HAP-1 (cell line): ENCODE data around the gene TMEM63A.
A peak's percentile ranks its signal among the peaks of the same experiment; 100 is the strongest.

Experiments
- DNase-seq, 2 experiments: peaks; one replicate each; pipeline ENCODE4 v3.0.0-alpha.2; 2016 to 2020; ENCODE audit warnings: low spot score in 2 of 2
- H3K27me3 ChIP-seq: fragments of 250-450 bp; sonication (Bioruptor Pico); 2 replicates; pipeline ENCODE4 v1.5.1; 2020; ENCODE audit warnings: low read depth, mild to moderate bottlenecking, moderate library complexity
- H3K36me3 ChIP-seq: fragments of 250-450 bp; sonication (Bioruptor Pico); replicated peaks from 2 replicates; pipeline ENCODE4 v1.5.1; 2020; ENCODE audit warnings: mild to moderate bottlenecking
- H3K4me1 ChIP-seq: fragments of 250-450 bp; sonication (Bioruptor Pico); 2 replicates; pipeline ENCODE4 v1.5.1; 2020; ENCODE audit warnings: mild to moderate bottlenecking
- H3K4me3 ChIP-seq: fragments of 250-450 bp; sonication (Bioruptor Pico); 2 replicates; pipeline ENCODE4 v1.5.1; 2020; ENCODE audit warnings: mild to moderate bottlenecking, moderate library complexity
- H3K9me3 ChIP-seq: fragments of 250-450 bp; sonication (Bioruptor Pico); 2 replicates; pipeline ENCODE4 v1.5.1; 2020; ENCODE audit warnings: mild to moderate bottlenecking, moderate library complexity
- in situ Hi-C: fragments of 300-500 bp; cut with MboI; formaldehyde crosslinking; loops from 3 replicates; pipeline ENCODE4 v1.14.3; 2020; ENCODE audit warnings: low sequenced_read_pairs, inconsistent platforms, mixed read lengths

Gene TMEM63A

DNA sequence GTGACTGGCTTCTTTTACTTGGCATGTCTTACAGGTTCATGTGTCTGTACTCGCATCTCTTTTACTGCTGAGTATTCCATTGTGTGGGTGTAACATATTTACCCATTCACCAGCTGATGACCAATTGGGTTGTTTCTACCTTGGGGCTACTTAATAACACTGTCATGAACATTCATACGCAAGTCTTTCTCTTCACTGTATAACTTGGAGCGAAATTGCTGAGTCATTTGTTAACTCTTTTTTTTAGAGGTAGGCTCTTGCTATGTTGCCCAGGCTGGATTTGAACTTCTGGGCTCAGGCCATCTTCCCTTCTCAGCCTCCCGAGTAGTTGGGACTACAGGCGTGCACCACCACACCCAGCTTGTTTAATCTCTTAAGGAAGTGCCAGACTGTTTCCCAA lies 35.4 kb upstream of the TMEM63A start:
- Histone ChIP-seq H3K4me1 (no peaks in the 10 kb centered on the region), H3K27me3 (no peaks in the 10 kb centered on the region), H3K4me3 (no peak overlapping the region), H3K36me3 (peaks cover 32% of the 10 kb centered on the region), H3K9me3 (no peaks in the 10 kb centered on the region)
- no peak for DNase-seq
- in situ Hi-C loops: no loop called here

DNA sequence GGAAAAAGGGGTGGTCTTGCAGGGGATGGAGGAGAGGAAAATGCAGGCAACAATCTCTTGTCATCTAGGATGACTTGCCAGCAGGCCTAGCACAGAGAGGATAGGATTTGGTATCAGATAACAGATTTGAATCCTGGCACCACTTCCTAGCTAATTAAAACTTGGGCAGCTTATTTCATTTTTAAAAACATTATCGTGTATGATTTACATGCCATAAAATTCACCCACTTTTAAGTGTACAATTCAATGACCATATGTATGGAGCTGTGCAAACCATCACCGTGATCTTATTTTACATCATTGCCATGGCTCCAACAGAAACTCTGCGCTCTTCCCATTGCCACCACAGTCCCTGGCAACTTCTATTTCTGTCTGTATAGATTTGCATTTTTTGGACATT lies 34.9 kb upstream of the TMEM63A start:
- peaks cover 28% of the 10 kb centered on the region for H3K36me3 ChIP-seq
- no peaks in the 10 kb centered on the region for H3K27me3 ChIP-seq

DNA sequence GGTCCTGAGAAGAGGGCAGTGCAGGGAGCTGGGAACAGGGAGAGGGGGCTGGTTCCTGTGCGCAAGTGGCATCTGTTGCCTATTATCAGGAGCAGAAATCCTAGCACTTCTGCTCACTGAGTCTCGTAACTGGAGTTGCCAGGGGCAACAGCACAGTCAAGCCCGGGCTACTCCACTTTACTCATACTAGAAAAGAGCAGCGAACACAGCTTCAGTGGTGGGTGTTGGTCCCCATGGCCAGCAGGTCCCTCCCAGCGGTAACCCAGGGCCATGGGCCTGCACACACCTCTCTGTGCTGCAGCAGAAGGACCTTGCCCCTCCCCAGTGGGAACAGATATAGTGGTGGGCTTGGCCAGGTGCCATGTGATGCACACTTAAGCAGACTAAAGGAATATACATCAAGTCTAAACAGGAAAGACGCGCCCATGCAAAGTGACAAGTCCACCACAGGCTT lies 33.4 kb upstream of the TMEM63A start:
- in situ Hi-C loops: no loop called here
- Histone ChIP-seq H3K27me3 (no peaks in the 10 kb centered on the region), H3K4me3 (no peak overlapping the region), H3K4me1 (no peaks in the 10 kb centered on the region), H3K9me3 (no peaks in the 10 kb centered on the region), H3K36me3 (peaks cover 12% of the 10 kb centered on the region)
- DNase-seq: no peak

More for the DNA sequence above, 34.9 kb upstream of the TMEM63A start:
- Histone ChIP-seq H3K4me1 (no peaks in the 10 kb centered on the region), H3K4me3 (no peak overlapping the region), H3K9me3 (no peaks in the 10 kb centered on the region)
- no peak for DNase-seq
- in situ Hi-C loops: no loop called here

DNA sequence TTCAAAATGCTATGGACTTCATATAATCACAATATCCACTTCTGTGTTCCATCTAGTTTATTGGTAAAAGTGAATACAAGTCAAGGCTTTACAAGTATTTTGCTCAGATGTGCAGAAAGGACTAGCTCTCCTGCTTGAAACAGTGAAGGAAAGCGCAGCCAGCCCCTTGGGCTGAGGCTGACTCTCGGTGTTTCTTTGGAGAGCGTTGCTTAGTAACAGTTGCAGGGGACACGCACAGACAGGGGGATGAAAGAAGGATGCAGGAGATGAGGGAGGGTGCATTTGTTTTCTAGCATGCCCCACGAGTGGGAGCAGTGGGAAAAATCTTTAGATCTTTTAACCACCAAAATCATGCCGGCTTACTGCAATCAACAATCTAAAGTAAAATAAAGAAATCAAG lies 32.8 kb upstream of the TMEM63A start:
- in situ Hi-C loops: no loop called here
- no peak overlapping the region for H3K4me3 ChIP-seq
- no peaks in the 10 kb centered on the region for H3K27me3 ChIP-seq
- H3K36me3 ChIP-seq: peaks cover 7% of the 10 kb centered on the region
- DNase-seq: no peak
- no peaks in the 10 kb centered on the region for H3K9me3 ChIP-seq
- H3K4me1 ChIP-seq: no peaks in the 10 kb centered on the region

DNA sequence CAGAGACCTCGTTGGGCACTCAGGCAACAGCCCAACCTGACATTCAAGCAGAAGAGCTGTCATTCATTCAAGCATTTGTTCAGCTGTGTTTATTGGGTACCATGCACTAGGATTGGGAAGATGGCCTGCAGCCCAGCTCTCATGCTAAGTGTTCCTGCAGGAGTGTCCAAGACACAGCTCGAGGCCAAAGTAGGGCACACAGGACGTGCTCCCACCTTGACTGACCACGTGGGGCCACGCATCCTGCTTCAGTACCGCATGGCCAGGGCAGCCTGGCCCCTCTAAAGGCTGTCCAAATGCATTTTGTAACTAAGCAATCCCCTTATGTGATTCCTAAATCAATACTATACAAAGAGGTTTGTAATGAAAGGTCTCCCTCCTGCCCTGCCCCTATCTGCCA lies 32.2 kb upstream of the TMEM63A start:
- DNase-seq: no peak
- Histone ChIP-seq H3K9me3 (no peaks in the 10 kb centered on the region), H3K4me3 (no peak overlapping the region), H3K36me3 (peaks cover 2% of the 10 kb centered on the region), H3K27me3 (no peaks in the 10 kb centered on the region), H3K4me1 (no peaks in the 10 kb centered on the region)
- in situ Hi-C loops: no loop called here

DNA sequence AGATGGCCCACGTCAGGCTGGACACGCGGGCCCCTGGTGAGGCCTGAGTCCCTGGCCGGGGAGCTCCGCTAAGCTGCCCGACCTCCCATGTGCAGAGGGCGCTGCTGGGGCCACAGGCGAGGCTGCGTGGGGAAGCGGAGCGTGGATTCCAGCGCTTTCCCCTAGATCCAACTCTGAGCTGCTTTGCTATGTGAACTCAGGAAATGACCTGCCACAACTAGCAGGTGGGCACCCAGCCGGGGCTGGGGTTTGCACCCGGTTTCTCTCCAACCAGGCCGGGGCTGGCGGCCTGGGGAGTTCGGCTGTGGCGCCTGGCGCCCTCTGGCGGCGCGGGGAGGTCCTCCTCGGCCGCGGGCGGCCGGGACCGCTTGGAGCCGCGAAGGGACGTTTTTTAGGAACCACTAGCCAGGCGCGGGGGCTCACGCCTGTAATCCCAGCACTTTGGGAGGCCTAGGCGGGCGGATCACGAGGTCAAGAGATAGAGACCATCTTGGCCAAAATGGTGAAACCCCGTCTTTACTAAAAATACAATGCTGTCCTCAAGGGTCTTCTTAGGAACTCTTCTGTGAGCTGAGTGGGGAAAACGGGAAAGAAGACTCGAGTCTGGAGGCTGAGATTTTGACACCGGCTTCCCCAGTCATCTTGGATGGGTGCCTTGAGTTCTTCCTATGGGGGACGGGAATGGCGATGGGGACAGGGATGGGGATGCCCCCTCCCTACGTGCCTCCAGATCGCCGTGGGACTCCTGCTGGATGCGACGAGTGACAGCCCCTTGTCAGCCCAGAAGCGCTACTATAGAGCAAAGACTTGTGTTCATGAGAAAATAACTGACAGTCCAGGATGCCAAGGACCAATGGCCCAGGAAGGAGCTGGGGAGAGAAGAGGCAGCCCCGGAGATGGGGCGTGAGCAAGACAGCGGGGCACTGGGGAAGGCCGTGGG lies 29.3 kb upstream of the TMEM63A start:
- Histone ChIP-seq H3K4me1 (no peaks in the 10 kb centered on the region), H3K27me3 (no peaks in the 10 kb centered on the region), H3K36me3 (no peaks in the 10 kb centered on the region; the same call in 1 of the 2 replicates), H3K4me3 (no peak overlapping the region), H3K9me3 (no peaks in the 10 kb centered on the region)
- no peak for DNase-seq
- in situ Hi-C loops: no loop called here

DNA sequence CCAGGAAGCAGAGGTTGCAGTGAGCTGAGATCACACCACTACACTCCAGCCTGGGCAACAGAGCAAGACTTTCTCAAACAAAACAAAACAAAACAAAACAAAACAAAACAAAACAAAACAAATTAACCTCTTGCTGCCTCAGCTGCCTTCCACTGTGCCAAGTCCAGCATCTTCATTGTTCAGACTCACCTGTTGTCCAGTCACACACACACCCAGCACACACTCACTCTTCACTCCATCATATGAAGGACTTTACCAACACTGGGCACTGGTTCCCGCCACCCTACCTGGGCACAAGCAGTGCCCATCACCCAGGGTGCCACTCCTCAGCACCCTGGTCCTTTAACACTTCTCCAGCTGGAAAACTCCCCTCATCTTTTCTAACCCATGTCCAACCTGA lies 27.3 kb upstream of the TMEM63A start:
- H3K4me3 ChIP-seq: no peak overlapping the region
- H3K27me3 ChIP-seq: no peaks in the 10 kb centered on the region
- in situ Hi-C loops: no loop called here
- DNase-seq: no peak
- H3K9me3 ChIP-seq: no peaks in the 10 kb centered on the region
- no peaks in the 10 kb centered on the region for H3K36me3 ChIP-seq
- H3K4me1 ChIP-seq: no peaks in the 10 kb centered on the region

DNA sequence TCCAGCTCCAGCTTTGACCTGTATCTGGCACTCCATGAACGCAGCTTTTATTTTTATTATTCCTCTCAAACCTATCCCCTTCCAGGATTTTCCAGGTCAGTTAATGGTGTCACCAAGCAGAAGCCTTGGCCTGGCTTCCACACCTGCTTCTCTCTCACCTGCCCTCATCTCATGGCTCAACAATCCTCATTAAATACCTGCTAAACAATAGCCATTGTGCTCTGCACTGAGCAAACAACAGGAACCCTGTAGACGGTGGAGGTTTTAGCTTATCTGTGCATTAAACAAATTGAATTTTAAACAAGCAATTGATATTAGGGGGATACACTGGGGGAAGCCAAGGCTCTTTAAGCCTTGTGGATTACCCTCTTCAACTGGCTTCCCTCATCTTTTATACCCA lies 26.6 kb upstream of the TMEM63A start:
- Histone ChIP-seq H3K4me1 (no peaks in the 10 kb centered on the region), H3K4me3 (no peak overlapping the region), H3K36me3 (no peaks in the 10 kb centered on the region), H3K27me3 (no peaks in the 10 kb centered on the region), H3K9me3 (no peaks in the 10 kb centered on the region)
- in situ Hi-C loops: no loop called here
- DNase-seq: no peak

DNA sequence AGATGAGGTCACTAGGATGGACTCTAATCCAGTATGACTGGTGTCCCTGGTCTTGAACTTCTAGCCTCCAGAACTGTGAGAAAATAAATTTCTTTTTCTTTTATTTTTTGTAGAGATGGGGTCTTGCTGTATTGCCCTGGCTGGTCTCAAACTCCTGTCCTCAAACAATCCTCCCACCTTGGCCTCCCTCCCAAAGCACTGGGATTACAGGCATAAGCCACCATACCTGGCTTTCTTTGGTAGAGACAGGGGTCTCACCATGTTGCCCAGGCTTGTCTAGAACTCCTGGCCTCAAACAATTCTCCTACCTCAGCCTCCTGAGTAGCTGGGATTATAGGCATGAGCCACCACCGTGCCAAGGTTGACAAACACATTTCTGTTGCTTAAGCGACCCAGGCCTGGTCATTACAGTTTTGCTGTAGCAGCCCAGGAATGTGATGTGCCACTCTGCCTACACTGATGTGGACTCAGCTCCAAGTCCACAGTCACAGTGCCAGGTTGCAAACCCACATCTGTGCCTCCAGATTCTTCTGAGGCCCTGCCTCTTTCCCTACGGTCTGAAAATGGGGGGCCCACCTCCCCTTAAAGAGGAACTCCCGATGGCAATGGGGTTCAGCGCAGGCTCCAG lies 25.9 kb upstream of the TMEM63A start:
- H3K9me3 ChIP-seq: no peaks in the 10 kb centered on the region
- H3K4me1 ChIP-seq: no peaks in the 10 kb centered on the region
- DNase-seq: no peak
- in situ Hi-C loops: no loop called here
- no peaks in the 10 kb centered on the region for H3K27me3 ChIP-seq
- H3K36me3 ChIP-seq: no peaks in the 10 kb centered on the region
- H3K4me3 ChIP-seq: no peak overlapping the region

DNA sequence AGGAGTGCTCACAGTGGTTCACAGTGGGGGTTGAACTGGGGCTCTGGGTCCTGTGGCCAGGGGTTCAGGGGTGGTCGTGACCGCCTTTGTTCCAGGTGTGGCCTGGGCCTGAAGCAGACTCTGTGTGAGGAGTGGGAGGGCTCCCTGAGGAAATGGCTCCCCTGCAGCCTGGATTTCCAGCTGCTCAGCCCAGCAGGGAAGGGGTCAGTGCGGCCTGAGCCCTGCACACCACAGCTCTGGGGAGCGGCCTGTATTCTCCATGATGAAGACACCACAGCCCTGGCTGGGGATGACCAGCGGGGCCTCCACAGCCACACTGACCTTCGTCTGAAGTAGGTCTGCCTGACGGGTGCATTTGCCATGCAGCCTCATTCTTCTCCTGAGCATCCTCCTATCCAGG lies 25.2 kb upstream of the TMEM63A start:
- Histone ChIP-seq H3K27me3 (no peaks in the 10 kb centered on the region), H3K4me3 (no peak overlapping the region), H3K9me3 (no peaks in the 10 kb centered on the region), H3K36me3 (no peaks in the 10 kb centered on the region), H3K4me1 (no peaks in the 10 kb centered on the region)
- in situ Hi-C loops: no loop called here
- DNase-seq: no peak

DNA sequence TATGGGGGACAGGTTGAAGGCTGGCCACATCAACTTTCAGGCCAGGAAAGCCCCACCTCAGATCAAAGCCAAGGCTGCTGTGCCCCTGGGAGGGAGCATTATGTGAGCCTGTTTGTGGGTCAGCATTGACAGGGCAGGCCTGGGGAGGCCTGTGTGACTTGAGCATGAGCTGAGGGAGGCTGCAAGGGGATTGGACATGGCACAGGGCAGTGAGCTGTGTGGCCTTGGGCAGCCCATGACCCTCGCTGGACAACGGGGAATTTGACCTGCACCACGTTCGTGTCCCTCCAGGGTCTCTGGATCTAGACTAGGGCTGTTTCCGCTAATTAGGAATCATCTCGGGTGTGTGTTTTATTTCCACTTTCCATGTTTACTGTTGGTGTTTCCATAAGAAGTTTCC lies 24.3 kb upstream of the TMEM63A start:
- Histone ChIP-seq H3K4me3 (no peak overlapping the region), H3K9me3 (no peaks in the 10 kb centered on the region), H3K27me3 (no peaks in the 10 kb centered on the region), H3K36me3 (no peaks in the 10 kb centered on the region), H3K4me1 (no peaks in the 10 kb centered on the region)
- in situ Hi-C loops: no loop called here
- DNase-seq: no peak

DNA sequence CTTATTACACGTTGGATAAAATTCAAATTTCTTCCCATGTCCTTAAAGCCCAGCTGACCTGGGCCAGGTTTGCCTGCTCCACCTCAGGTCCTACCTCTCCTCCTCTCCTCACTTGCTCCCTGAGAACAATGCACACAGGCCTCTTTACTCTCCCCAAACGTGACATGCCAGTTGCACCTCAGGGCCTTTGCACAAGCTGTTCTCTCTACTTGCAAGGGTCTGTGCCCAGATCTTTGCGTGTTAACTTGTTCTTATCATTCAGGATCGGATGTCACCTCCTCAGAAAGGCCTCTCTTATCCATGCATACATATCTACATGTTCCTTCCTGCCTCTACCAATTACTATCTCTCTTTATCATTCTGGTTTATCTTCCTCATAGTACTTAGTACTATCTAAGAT lies 21.4 kb upstream of the TMEM63A start:
- Histone ChIP-seq H3K4me1 (peaks cover 11% of the 10 kb centered on the region), H3K4me3 (no peak overlapping the region), H3K9me3 (no peaks in the 10 kb centered on the region), H3K27me3 (no peaks in the 10 kb centered on the region), H3K36me3 (no peaks in the 10 kb centered on the region; the same call in 1 of the 2 replicates)
- DNase-seq: no peak
- in situ Hi-C loops: no loop called here

DNA sequence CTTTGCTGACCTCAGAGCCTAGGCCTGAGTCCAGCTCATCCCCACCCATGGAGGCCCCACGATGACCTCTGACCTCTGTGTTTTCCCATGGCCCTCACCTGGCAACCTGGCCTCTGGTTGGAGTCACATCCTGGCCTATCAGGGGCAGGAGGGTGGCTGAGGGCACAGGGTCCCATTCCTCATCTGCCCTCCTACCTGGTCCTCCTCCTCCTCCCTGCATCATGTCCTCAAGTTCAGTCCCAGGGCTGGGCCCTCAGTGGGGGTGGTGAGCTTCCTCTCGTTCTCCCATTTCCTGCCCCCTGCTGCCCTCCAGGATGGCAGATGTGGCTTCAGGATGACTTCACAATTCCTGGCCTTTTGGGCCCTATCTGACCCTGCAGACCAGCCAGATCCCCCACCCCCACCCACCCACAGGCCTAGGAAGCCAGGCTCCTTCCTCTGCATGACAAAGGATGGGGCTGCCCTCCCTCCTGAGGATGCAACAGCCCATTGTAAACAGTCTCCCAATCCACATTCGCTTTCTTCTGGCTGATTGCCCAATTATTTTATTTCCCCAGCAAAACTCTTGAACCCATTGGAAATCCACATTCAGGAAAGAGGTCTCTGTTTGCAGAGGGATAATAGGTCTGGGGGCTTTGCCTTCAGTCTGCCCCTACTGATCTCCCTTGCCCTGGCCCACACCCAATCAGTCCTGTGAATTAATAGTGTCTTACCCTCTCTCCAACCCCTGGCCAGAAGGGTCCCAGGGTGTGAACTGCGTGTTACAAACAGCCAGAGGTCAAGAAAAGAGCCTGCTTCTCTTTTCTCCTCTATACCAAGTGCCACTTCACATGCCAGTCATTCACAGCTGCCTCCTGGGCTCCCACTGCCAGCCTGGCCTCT lies 17.1 kb upstream of the TMEM63A start:
- DNase-seq: peak; percentile 52 to 69
- H3K36me3 ChIP-seq: no peaks in the 10 kb centered on the region; the same call in 1 of the 2 replicates
- no peak overlapping the region for H3K4me3 ChIP-seq
- H3K9me3 ChIP-seq: no peaks in the 10 kb centered on the region
- in situ Hi-C loops: no loop called here
- H3K27me3 ChIP-seq: no peaks in the 10 kb centered on the region
- H3K4me1 ChIP-seq: peaks cover 12% of the 10 kb centered on the region
